ENCODE results near the gene TMEM123. TPM values are rescaled to one million over a fixed set of nuclear protein-coding genes. Genes with fewer than 3 reads are reported as not detected.

The TMEM123 gene
- total RNA-seq, 1 donor from 2014 or later: 172 TPM

DNA sequence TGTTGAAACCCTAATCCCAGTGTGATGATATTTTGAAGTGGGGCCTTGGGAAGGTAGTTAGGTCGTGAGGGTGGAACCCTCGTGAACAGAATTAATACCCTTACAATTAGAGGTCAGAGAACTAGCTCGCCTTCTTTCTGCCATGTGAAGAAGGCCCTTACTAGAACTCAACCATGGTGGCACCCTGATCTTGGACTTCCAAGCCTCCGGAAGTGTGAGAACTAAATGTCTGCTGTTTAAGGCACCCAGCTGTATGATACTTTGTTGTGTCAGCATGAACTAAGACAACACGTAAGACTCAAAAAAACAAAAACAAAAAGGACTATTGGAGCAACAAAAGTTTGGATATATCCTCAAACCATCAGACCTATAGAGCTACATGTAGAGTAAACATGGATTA lies 52.0 kb downstream of the TMEM123 start:
- FAIRE-seq (no peak), DNase-seq (ENCODE audit: low read depth) (no peak)
- TF ChIP-seq, protein P1, sequence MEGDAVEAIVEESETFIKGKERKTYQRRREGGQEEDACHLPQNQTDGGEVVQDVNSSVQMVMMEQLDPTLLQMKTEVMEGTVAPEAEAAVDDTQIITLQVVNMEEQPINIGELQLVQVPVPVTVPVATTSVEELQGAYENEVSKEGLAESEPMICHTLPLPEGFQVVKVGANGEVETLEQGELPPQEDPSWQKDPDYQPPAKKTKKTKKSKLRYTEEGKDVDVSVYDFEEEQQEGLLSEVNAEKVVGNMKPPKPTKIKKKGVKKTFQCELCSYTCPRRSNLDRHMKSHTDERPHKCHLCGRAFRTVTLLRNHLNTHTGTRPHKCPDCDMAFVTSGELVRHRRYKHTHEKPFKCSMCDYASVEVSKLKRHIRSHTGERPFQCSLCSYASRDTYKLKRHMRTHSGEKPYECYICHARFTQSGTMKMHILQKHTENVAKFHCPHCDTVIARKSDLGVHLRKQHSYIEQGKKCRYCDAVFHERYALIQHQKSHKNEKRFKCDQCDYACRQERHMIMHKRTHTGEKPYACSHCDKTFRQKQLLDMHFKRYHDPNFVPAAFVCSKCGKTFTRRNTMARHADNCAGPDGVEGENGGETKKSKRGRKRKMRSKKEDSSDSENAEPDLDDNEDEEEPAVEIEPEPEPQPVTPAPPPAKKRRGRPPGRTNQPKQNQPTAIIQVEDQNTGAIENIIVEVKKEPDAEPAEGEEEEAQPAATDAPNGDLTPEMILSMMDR (IDR thresholded peaks at IDR 0.05; ENCODE audit: insufficient read depth, low read length, severe bottlenecking): no peak
- no peak overlapping the region for H3K4me3 ChIP-seq (ENCODE audit: low read depth, low read length)
- H3K36me3 ChIP-seq (ENCODE audit: control insufficient read depth, insufficient read depth, low read length): peaks cover 8% of the 10 kb centered on the region
- no peaks in the 10 kb centered on the region for H3K27me3 ChIP-seq (ENCODE audit: control insufficient read depth, insufficient read depth, low read length)

DNA sequence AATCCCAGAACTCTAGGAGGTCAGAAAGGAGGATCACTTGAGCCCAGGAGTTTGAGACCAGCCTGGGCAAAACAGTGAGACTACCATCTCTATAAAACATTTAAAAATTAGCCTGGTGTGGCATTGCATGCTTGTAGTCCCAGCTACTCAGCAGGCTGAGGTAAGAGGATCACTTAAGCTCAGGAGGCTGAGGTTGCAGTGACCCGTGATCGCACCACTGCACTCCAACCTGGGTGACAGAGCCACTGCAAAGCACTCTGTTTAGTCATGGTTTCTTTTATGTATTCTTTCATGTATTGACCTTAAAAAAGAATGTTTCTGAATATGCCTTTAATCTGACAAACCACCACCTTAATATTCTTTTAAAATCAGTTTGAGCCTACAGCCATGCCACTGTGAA lies 53.4 kb downstream of the TMEM123 start:
- peaks cover 8% of the 10 kb centered on the region for H3K36me3 ChIP-seq (ENCODE audit: control insufficient read depth, insufficient read depth, low read length)
- FAIRE-seq: no peak

DNA sequence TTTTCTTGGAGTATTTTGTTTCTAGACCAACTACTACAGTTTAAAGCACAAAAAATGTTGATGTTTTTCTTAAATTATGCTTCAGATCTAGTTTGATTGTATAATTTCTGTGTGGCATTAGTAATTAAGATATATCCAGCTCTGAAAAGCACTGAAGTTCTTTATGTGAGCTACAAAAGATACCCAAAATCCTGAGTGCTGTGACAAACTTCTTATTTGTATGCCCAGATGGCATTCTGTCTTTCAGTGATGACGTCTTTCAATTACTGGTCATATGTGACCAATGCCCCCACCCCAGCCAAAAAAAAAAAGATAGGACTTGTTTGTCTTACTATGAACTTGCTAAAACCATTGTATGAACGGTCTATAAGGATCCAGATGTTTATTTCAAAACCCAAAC lies 54.3 kb downstream of the TMEM123 start:
- H3K36me3 ChIP-seq (ENCODE audit: control insufficient read depth, insufficient read depth, low read length): peaks cover 12% of the 10 kb centered on the region
- FAIRE-seq (no peak), DNase-seq (ENCODE audit: low read depth) (no peak)

More for the DNA sequence above, 53.4 kb downstream of the TMEM123 start:
- TF ChIP-seq, protein P1 (IDR thresholded peaks at IDR 0.05; ENCODE audit: insufficient read depth, low read length, severe bottlenecking): no peak
- no peak for DNase-seq (ENCODE audit: low read depth)
- Histone ChIP-seq H3K27me3 (ENCODE audit: control insufficient read depth, insufficient read depth, low read length) (no peaks in the 10 kb centered on the region), H3K4me3 (ENCODE audit: low read depth, low read length) (no peak overlapping the region)

DNA sequence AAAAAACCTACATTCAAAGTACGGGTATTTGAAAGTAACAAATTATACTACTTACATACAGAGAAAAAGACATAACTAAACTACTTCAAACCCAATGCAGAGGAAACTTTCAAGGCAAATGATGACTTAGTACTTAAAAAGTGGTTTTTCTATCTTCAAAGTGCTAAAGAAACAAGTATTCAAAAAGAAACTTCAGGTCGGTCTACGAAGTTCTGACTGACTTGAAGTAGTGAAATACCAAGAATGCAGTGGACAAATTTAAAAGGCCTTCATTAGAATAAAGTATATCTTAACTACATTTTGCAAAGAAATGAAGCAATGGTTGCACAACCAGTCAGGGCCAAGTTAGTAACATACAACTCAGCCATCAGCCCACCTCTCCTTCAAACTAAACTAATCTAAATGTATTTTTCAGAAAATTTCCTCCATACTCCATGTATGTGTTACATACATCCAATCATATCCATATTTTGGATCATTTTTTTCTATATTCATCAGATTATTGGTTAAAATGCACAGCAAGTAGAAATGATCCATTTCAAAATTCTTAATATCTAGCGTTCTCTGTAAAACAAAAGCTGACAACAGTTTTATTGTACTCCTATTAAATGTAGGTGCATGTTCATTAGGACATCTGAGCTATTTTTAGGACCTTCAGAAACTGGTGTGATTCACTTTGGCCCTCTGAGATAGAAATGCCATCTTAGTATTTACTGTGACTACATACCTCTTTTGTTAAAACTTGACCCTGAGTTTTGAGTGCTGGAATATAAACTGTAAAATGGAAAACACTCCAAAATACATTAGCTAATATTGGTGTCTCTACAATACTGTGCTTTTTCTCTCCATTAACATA lies 55.6 kb downstream of the TMEM123 start:
- FAIRE-seq: no peak
- no peaks in the 10 kb centered on the region for H3K27me3 ChIP-seq (ENCODE audit: control insufficient read depth, insufficient read depth, low read length)
- no peak for DNase-seq (ENCODE audit: low read depth)
- peaks cover 12% of the 10 kb centered on the region for H3K36me3 ChIP-seq (ENCODE audit: control insufficient read depth, insufficient read depth, low read length)
- no peak overlapping the region for H3K4me3 ChIP-seq (ENCODE audit: low read depth, low read length)
- TF ChIP-seq, protein P1 (IDR thresholded peaks at IDR 0.05; ENCODE audit: insufficient read depth, low read length, severe bottlenecking): no peak

More for the DNA sequence above, 54.3 kb downstream of the TMEM123 start:
- TF ChIP-seq, protein P1 (IDR thresholded peaks at IDR 0.05; ENCODE audit: insufficient read depth, low read length, severe bottlenecking): no peak
- H3K4me3 ChIP-seq (ENCODE audit: low read depth, low read length): no peak overlapping the region
- no peaks in the 10 kb centered on the region for H3K27me3 ChIP-seq (ENCODE audit: control insufficient read depth, insufficient read depth, low read length)

DNA sequence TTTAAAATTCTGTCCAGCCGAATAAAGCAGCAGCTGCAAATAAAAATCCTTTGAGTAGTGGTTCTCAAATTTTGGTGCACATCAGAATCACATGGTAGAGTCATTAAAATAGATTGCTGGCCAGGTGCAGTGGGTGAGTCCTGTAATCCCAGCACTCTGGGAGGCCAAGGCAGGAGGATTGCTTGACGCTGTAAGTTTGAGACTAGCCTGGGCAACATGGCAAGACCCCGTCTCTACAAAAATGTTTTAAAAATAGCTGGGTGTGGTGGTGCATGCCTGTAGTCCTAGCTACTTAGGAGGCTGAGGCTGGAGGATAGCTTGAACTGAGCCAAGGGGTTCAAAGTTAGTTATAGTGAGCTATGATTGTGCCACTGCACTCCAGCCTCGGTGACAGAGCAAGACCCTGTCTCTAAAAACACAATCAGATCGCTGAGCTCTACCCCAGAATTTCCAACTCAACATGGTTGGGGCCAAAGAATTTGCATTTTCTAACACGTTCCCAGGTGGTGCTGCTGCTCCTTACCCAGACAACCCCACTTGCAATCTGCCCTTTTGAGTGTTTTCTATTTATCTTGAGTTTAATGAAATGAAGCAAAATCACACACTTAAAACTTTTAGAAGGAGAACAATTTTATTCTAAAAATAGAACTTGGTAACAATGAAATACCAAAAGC lies 56.7 kb downstream of the TMEM123 start:
- H3K27me3 ChIP-seq (ENCODE audit: control insufficient read depth, insufficient read depth, low read length): no peaks in the 10 kb centered on the region
- FAIRE-seq: no peak

More for the DNA sequence above, 56.7 kb downstream of the TMEM123 start:
- TF ChIP-seq, protein P1 (IDR thresholded peaks at IDR 0.05; ENCODE audit: insufficient read depth, low read length, severe bottlenecking): no peak
- no peak for DNase-seq (ENCODE audit: low read depth)
- H3K36me3 ChIP-seq (ENCODE audit: control insufficient read depth, insufficient read depth, low read length): peaks cover 17% of the 10 kb centered on the region
- no peak overlapping the region for H3K4me3 ChIP-seq (ENCODE audit: low read depth, low read length)
